ENCODE data around the gene CNTNAP2.

Gene CNTNAP2

DNA sequence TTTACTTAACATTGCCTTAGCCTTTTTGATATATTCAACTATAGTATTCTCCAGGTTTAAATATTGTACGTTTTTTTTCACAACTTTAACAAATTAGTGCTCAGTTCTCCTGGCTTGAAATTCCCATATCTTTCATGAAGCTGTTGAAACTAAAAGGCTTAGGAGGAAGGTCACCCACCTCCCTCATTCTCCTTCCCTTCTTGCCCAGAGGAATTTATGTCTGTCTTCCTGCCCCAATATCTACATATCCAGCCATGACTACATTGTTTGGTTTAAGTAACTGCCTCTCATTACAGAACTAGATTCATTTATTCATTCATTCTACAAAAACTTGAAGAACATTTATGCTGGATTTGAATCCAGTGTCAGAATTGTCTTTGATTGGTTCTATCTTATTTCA, 2219.2 kb downstream of the CNTNAP2 start:
- H3K4me3 ChIP-seq (ENCODE audit: insufficient read depth, low read length, poor library complexity, severe bottlenecking) = no peak overlapping the region
- no peaks in the 10 kb centered on the region for H3F3A ChIP-seq (ENCODE audit: insufficient read depth)
- no peaks in the 10 kb centered on the region for H4K20me1 ChIP-seq (ENCODE audit: low read depth, low read length)
- H3K79me2 ChIP-seq (ENCODE audit: insufficient read depth, low read length) = no peaks in the 10 kb centered on the region
- H3K9me3 ChIP-seq (ENCODE audit: insufficient read depth, low read length) = peaks cover 7% of the 10 kb centered on the region; the same call in 1 of the 2 replicates
- H3K9me2 ChIP-seq (replicated peaks; ENCODE audit: insufficient read depth, low read length) = no peaks in the 10 kb centered on the region
- H3K27me3 ChIP-seq (ENCODE audit: low read length) = no peaks in the 10 kb centered on the region
- H2AFZ ChIP-seq (ENCODE audit: low read depth, low read length, severe bottlenecking) = no peak overlapping the region
- H3K4me2 ChIP-seq (ENCODE audit: low read depth, low read length, poor library complexity, severe bottlenecking) = no peak overlapping the region
- TF ChIP-seq, protein P1, sequence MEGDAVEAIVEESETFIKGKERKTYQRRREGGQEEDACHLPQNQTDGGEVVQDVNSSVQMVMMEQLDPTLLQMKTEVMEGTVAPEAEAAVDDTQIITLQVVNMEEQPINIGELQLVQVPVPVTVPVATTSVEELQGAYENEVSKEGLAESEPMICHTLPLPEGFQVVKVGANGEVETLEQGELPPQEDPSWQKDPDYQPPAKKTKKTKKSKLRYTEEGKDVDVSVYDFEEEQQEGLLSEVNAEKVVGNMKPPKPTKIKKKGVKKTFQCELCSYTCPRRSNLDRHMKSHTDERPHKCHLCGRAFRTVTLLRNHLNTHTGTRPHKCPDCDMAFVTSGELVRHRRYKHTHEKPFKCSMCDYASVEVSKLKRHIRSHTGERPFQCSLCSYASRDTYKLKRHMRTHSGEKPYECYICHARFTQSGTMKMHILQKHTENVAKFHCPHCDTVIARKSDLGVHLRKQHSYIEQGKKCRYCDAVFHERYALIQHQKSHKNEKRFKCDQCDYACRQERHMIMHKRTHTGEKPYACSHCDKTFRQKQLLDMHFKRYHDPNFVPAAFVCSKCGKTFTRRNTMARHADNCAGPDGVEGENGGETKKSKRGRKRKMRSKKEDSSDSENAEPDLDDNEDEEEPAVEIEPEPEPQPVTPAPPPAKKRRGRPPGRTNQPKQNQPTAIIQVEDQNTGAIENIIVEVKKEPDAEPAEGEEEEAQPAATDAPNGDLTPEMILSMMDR (IDR thresholded peaks at IDR 0.05; ENCODE audit: insufficient read depth, low read length, poor library complexity, severe bottlenecking) = no peak
- TF ChIP-seq EZH2phosphoT487 (conservative IDR thresholded peaks at IDR 0.05; ENCODE audit: low read length) = no peak
- H3K9ac ChIP-seq (ENCODE audit: low read length) = no peak overlapping the region
- no peak overlapping the region for H3K27ac ChIP-seq (ENCODE audit: low read depth, low read length)
- H3K36me3 ChIP-seq (ENCODE audit: low read length) = no peaks in the 10 kb centered on the region

DNA sequence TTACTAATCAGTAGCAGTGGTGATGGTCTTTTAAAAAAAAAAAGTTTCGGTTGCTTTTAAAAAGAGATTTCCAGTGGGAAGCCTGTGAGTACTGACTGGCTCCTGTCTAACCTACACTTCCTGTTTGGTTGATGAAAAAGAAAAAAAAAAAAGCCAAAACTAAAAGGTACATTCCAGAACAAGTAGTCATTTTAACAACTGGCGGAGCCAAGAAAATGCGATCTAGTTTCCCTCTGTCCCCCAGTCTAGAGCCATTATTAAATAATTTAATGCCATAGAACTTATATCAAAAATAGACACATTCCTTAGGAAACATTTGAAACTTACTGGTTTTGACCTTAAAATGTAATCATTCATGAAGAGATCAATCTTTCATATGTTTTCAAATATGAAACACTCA, 2219.8 kb downstream of the CNTNAP2 start:
- no peak overlapping the region for H3K4me3 ChIP-seq (ENCODE audit: insufficient read depth, low read length, poor library complexity, severe bottlenecking)
- no peak overlapping the region for H3K4me2 ChIP-seq (ENCODE audit: low read depth, low read length, poor library complexity, severe bottlenecking)
- H3K79me2 ChIP-seq (ENCODE audit: insufficient read depth, low read length) = no peaks in the 10 kb centered on the region
- H4K20me1 ChIP-seq (ENCODE audit: low read depth, low read length) = no peaks in the 10 kb centered on the region
- H2AFZ ChIP-seq (ENCODE audit: low read depth, low read length, severe bottlenecking) = no peak overlapping the region
- no peaks in the 10 kb centered on the region for H3K27me3 ChIP-seq (ENCODE audit: low read length)
- no peaks in the 10 kb centered on the region for H3K9me2 ChIP-seq (replicated peaks; ENCODE audit: insufficient read depth, low read length)
- no peak overlapping the region for H3K27ac ChIP-seq (ENCODE audit: low read depth, low read length)
- H3F3A ChIP-seq (ENCODE audit: insufficient read depth) = no peaks in the 10 kb centered on the region
- no peak overlapping the region for H3K9ac ChIP-seq (ENCODE audit: low read length)
- TF ChIP-seq EZH2phosphoT487 (conservative IDR thresholded peaks at IDR 0.05; ENCODE audit: low read length) = no peak
- TF ChIP-seq, protein P1 (IDR thresholded peaks at IDR 0.05; ENCODE audit: insufficient read depth, low read length, poor library complexity, severe bottlenecking) = no peak
- no peaks in the 10 kb centered on the region for H3K36me3 ChIP-seq (ENCODE audit: low read length)
- H3K9me3 ChIP-seq (ENCODE audit: insufficient read depth, low read length) = peaks cover 2% of the 10 kb centered on the region; the same call in 1 of the 2 replicates

DNA sequence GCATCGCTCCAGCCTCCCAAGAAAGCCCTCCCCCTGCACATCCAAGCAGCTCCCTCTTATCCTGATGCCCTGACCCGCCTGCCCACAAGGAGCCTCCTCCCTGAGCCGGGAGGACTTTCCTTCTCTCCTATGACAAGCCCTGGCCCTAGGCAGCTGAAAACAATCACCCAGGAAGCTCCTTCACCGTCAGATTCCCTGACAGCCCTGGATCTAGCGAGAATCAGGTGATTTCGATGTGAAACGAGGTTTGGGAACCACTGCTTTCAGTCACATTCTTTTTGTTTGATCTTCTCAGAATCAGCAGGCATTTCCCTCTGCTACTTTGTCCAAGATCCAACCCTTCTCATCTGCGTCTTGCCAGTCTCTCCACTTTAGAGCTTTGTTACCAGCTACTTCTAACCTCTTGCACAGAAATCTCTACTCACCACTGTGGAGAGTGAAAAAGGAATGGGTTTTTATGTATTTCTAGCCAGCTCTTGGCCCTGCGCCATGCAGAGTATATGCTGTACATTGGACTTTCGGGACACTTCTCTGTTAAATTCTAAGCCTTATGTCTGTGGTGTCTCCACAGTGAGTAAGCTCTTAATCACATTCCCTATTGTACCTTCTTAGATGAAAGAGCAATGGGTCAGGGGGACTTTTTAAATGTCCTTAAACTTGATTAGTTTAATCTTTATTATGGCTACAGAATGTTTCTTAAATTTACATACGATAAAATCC, 2220.8 kb downstream of the CNTNAP2 start:
- Histone ChIP-seq H4K20me1 (ENCODE audit: low read depth, low read length) (no peaks in the 10 kb centered on the region), H3K4me3 (ENCODE audit: insufficient read depth, low read length, poor library complexity, severe bottlenecking) (no peak overlapping the region), H3K4me2 (ENCODE audit: low read depth, low read length, poor library complexity, severe bottlenecking) (no peak overlapping the region), H3K9ac (ENCODE audit: low read length) (no peak overlapping the region), H3K9me3 (ENCODE audit: insufficient read depth, low read length) (no peaks in the 10 kb centered on the region), H3F3A (ENCODE audit: insufficient read depth) (no peaks in the 10 kb centered on the region), H3K36me3 (ENCODE audit: low read length) (no peaks in the 10 kb centered on the region), H2AFZ (ENCODE audit: low read depth, low read length, severe bottlenecking) (no peak overlapping the region), H3K27me3 (ENCODE audit: low read length) (no peaks in the 10 kb centered on the region), H3K79me2 (ENCODE audit: insufficient read depth, low read length) (no peaks in the 10 kb centered on the region), H3K9me2 (replicated peaks; ENCODE audit: insufficient read depth, low read length) (no peaks in the 10 kb centered on the region), H3K27ac (ENCODE audit: low read depth, low read length) (no peak overlapping the region)
- TF ChIP-seq EZH2phosphoT487 (conservative IDR thresholded peaks at IDR 0.05; ENCODE audit: low read length) = no peak
- TF ChIP-seq, protein P1 (IDR thresholded peaks at IDR 0.05; ENCODE audit: insufficient read depth, low read length, poor library complexity, severe bottlenecking) = no peak
